NCI-H2227 treated with DMSO at 0.1 percent for 48 hours (cell line): ENCODE results near the gene SLC25A19.

Source experiments
- DNase-seq: peaks from one replicate; lab custom pipeline; 2025; lab: John Stamatoyannopoulos, UW

SLC25A19 gene

DNA sequence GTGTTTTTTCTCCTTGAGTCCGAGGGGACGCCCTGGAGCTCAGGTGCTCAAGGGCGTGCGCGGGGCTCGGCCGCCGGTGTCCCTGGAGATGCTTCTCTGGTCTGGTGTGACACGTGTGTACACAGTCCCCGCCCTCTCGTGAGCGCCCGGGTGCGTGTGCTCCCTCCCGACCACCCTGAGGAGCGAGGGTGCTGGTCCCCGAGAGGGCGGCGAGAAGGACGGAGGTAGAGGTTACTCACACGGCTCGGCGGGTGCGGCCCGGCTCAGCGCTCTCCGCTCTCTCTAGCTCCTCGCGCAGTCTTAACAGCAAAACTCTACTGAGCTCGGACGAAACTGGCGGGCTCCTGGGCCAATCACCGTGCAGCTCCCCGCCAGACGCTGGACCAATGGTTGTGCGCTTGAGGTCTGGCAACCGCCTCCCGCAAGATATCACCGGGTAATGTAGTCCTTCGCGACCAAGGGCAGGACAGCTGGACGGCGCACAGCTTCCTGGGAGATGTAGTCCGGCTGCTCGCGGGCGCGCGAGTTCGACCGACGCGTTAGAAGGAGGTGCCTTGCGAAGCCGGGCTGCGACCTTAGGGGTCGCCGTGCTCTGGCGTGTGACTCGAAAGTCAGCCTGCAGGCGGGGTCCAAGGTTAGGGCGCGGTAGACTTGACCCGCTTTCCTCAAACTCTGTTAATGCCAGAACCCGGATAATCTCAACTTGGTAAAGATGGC, at the start of gene SLC25A19:
TSS of gene SLC25A19 (minus strand) at position 319 of the 717 bp plus-strand sequence. CDS start 2,669 bp downstream, outside the sequence.
- DNase-seq: peak; percentile 97

DNA sequence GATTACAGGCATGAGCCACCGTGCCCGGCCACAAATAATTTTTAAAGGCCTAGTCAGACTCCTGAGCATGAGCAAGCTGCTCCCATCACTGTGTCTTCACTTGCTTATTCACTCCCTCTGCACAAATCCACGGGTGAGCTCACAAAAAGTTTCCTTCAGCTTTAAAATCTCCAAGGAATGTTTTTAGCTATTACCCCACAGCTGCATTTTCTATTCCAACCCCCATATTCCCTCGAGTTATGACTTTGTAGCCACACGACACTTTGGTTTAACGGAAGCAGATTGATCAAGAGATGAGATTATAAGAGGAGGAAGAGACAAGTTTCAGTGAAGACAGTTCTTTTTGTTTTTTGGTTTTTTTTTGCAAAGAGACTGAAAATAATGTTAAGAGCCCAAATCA, 49.1 kb upstream of the SLC25A19 start:
- DNase-seq: no peak

DNA sequence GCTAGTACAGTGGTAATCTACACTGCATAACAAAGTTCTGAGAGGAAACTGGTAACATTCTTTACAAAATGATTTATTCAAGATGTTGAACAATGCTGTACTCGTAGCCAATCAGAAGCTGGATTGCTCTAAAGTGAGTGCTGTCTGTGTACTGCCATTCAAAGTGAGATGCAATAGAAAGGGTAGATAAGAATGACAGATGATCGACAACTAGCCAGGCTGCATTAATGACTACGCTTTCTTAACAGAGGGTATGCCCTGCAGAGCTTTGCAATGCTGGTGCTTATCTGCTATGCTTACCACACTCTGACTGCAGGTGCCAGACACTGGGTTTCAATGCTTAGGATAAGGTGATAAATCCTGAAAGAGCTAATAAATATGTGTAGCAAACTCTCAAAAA, 46.1 kb upstream of the SLC25A19 start:
- DNase-seq: no peak

DNA sequence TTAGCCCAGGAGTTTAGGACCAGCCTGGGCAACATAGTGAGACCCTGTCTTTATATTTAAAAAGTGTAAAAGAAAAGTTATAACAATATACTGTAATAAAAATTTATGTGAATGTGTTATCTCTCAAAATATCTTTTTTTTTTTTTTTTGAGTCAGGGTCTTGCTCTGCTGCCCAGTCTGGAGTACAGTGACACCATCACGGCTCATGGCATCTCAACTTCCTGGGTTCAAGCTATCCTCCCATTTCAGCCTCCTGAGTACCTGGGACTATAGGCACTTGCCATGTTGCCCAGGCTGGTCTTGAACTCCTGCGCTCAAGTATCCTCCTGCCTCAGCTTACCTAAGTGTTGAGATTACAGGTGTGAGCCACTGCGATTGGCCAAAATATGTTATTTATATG, 45.5 kb upstream of the SLC25A19 start:
- DNase-seq: no peak

DNA sequence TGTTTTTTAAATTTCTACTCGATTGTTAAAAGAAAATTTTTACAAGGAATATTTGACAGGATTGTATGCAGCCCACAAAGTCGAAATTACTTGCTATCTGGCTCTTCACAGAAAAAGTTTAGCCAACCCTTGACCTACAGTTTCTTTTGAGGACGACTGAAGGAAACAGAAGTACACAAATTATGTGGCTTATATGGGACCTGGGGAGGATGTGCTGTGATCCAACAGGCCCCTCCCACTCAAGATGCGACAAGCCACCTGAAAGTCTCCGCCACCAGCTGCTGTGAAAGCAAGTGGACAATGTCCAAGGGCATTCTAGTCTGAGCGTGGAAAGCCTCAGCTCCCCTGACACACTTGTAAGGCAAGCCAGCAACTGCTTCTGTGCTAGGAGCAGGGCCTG, 42.4 kb upstream of the SLC25A19 start:
- DNase-seq: no peak

DNA sequence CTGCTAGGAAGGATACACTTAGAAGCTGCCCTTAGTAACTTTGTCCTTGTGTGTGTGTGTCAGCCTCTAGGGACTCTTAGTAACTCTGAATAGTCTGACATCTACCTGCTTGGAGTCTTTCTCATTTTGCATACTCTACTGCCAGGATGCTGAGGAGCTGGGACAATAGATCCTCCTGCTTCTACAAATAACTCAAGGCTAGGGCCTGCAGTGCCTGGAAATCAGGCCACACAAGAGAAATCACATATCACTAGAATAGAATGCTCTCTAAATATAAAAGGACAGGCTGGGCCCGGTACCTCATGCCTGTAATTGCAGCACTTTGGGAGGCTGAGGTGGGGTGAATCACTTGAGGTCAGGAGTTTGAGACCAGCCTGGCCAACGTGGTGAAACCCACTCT, 38.5 kb upstream of the SLC25A19 start:
- DNase-seq: no peak

DNA sequence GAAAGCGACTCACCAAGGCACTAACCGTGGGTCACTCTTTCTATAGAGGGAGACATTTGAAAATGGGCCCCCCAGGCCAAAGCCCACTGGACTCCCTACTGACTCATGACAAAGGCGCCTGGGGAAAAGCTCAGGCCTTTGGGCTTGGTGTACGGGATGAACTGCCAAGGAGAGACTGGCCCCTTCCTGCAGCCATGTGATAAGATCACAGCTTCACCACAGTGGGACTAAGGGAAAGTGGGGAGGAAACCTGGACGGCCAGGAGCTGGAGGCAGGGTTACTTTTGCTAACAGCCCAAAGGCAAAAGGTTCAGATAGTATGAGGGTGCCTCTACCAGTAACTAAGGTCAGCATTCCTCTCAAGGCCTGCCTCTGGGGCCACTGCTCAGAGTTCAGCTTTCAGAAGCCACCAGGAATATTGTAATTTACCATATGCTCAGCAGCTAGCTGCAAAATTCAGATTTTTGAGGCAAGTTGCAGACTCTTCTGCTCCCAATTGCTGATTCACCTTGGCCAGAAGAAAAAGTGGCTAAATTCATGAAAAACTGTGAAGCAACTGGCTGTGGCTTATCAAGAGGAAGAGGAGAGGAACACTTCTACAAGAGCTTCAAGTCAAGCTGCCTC, 37.1 kb upstream of the SLC25A19 start:
- DNase-seq: no peak

DNA sequence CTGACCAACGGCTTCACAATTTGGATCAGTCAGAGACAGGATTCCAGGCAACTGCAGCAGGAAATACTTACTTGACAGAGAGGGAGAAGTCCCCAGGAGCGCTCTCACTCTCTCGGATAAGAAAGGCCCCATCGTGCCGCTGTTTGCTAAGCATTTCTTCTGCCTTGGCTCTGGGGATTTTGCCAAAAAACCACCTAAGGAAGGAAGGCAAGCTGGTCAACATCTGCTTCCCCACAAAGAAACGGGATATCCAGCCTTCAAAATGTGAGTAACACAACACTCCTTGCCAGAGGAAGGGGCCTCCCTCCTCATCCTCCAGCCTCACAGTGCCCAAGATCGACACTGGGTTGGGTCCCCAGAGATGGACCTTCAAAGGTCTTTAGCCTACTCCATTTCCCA, 36.6 kb upstream of the SLC25A19 start:
- no peak for DNase-seq

DNA sequence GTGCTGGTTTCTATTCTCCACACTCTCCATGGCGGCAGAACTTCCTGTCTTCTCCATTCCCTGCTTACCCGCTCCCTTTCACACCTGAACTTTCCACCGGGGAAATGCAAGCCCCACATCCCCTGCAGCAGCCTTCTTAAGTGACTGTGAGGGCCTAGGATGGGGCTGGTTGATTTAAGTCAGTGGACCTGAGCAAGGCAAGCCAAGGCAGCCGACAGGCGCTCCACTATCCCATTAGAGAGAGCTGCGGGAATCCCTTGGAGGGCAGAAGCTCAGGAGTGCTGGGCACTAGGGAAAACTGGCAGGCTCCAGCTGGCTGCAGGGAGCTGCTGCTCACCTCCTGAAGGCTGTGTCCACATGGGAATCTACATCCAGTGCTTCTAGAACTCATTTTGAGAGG, 36.1 kb upstream of the SLC25A19 start:
- DNase-seq: no peak

DNA sequence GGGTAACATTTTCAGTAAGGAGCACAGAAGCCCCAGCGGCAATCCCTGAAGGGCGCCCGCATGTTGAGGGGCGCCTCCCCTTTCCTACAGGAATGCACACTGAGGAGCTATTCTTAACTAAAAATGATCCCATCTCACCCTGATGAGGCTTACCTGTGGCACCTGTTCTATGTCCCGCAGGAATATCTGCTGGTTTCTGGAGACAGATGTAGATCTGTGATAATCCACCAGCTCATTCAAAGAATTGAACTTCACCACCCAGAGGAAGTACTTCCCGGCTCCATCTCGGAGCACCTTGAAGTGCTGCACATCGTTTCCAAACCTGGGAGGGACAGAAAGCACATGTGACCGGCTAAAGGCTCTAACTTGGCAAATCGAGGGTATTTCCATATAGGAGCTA, 32.3 kb upstream of the SLC25A19 start:
- no peak for DNase-seq

DNA sequence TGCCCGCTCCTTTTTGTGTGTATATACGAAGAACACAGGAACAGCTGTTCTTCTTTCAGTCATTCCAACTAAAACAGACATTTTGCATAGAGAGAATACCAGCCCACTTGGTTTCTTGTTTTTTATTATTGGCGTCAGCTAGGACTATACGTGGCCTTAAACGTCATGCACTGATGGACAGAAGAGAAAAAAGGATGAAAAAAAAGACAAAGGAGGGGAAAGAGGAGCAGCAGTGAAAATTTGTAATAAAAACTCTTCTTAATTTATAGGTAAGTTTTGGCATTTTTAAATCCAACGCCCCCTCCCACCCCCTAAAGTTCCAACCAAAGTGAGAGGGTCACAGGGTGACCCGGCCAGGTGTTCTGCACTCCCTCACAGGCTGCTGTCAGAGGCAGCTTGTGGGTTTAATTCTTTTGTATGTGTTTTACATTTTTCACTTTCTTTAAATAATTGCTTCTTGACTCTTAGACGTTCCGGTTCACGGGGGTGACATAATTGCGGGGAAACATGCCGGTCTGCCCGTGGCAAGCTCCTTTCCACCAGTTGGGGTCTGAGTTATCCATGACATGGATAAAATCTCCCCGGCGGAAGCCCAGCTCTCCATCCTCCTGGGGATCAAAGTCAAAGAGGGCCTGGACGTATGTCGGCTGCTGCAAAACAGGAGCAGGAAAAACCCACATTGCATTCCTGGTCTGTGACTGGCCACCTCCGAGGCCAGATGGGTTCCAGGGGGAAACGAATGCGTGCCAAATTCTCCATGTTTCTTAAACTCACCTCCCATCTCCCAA, 30.9 kb upstream of the SLC25A19 start:
- DNase-seq: no peak

DNA sequence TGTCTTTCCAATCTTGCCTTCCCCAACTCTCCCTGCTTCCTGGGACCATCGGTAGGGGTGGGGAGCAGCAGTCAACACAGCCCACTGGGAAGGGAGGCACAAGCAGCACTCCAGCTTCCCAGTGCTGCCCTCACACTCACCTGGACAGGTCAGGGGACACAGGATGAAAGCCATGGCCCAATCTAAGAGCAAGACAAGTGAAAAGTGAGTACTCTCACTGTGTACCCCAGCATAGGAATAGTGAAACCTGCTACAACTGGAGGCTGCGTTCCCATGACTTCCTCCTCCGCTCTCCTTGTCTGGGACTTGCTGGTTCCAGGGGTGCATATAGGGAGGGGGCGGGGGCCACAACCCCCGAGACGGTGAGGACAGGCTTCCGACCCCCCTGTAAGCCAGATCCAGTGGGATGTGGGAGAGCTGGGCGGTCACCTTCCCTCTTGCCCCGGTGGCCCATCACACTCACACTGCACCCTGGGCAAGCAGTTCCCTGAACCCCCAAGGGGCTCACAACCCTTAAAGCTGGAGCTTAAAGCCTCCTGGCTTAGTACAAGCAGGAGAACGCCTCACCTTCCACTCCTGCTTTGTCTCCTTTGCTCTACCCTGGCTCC, 29.5 kb upstream of the SLC25A19 start:
- DNase-seq: no peak

DNA sequence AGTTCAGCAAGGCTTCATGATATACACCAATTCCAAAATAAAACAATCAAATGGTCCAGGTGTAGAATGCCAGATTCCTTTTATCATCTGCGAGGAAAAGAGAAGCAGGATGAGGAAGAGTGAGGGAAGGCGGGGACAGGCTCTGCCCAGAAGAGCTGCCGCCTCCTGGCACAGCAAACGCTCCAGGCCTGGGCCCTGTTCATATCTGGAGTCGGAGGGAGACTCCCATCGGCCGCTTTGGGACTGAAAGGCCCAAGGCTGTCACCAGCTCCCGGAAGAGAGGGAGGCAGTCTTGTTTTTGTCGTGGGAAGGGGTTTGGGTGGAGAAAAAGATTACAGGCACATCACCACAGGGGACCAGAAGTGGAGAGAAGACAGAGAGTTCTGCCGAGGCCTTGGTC, 29.0 kb upstream of the SLC25A19 start:
- DNase-seq: no peak

DNA sequence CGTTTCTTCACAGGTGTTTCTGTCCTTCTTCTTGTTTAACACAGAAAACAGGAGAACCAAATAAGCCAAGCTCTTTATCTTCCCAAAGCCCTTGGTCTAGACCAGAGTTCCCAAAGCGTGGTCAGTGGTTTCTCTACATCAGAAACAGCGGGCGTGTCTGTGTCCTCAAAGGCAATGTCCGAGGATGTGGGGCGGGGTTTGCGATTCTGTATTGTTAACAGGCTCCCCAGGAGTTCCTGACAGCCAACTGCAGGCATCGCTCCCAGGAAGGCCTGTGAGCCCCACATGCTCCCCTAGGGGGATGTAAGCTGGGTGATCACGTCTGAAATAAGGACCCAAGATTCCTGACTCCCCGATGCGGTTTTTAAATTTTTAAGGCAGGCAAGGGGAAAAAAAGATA, 28.4 kb upstream of the SLC25A19 start:
- DNase-seq: peak; percentile 29

DNA sequence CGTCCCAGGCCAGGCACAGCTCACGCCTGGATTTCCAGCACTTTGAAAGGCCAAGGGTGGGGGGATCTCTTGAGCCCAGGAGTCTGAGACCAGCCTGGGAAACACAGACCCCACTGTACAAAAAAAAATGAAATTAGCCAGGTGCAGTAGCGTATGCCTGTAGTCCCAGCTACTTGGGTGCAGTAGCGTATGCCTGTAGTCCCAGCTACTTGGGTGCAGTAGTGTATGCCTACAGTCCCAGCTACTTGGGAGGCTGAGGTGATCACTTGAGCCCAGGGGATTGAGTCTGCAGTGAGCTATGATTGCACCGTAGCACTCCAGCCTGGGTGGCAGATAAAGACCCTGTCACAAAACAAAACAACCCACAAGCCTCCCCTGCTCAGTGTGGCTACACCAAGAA, 27.0 kb upstream of the SLC25A19 start:
- DNase-seq: no peak

DNA sequence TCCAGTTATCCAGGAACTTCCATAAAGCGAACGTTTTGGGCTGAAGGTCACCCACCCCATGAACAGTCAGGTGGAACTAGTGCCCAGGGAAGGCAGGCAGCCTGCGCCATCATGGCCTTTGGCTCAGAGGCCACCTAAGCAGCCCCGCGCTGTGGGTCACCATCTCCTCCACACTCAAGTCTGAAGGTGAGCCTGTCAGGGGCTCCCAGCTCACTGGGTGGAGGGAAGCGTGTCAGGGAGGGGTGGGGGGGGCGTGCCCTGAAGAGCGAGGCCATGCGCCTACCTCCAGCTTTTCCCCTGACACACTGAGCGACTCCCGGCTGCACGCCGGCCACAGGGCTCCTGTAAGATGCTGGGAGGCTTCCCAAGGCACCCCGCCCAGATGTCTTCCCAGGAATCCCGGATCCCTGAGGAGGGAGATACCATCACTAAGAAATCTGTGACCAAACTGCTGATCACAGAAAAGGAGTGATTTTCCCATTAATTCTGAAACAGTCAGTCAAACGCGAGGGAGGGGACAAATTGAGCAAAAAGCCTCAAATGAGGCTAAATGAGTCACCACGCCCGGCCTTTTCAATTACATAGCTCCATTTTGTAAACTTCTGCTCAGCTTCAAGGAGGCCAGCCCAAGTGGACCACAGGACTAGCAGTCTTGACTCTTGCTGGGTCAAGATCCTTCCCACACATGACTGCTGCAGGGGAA, 26.5 kb upstream of the SLC25A19 start:
- DNase-seq: no peak

DNA sequence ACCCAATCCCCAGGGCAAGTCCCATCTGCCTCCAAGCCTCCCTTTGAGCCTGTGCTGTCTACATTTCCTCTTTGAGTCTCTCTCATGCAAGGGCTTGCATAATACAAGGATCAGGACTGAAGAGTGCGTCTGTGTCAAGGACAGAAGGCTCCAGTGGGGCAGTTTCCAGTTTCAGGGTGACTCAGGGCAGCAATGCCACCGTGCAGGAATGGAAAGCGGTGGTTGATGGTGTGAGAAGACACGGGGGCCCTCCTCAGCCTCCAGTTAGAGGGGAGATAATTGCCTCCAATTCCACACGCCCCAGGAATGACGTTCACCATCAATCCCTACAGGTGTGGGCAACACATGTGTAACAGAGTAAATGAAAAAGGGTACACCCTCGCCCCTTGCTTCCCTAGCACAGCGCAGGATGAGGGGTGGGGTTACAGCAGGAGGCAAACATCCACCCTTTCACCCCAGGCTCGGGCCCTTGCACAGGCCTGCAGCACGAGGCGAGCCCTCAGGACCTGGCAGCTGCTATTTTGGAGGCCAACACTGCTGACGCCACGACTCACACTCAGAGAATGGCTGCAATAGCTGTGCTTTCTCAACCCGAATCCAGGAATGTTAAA, 24.8 kb upstream of the SLC25A19 start:
- DNase-seq: no peak

DNA sequence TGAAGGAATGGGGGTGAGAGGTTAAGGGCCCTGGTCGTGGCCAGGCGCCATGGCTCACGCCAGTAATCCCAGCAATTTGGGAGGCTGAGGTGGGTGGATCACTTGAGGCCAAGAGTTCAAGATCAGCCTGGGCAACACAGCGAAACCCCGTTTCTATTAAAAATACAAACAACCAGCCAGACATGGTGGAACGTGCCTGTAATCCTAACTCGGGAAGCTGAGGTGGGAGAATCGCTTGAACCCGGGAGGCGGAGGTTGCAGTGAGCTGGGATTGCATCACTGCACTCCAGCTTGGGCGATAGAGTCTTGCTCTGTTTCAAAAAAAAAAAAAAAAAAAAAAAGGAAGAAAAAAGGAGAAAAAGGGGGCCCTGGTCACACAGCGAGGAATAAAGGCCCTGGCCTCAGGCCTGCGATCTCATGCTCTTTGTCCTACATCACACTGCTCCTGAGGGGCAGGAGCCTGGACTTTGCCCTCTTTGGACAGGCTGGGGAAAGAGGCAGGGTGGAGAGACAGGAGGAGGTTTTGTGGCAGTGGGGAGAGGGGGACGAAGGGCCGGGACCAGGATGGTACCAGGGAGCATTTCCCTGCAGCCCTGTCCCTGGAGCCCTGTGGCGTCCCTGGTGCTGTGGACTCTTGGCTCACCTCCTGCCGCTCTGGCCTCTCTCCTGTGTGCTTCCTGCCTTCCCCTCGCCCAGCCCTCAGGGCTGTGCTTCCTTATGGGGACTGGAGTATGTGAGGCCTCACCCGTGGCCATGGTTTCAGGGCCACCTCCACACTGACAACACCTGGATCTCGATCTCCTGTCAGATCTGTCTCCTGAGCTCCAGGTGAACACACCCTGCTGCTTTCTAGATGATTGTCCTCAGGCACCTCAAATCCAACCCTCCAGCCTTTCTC, 19.7 kb upstream of the SLC25A19 start:
- DNase-seq: no peak

DNA sequence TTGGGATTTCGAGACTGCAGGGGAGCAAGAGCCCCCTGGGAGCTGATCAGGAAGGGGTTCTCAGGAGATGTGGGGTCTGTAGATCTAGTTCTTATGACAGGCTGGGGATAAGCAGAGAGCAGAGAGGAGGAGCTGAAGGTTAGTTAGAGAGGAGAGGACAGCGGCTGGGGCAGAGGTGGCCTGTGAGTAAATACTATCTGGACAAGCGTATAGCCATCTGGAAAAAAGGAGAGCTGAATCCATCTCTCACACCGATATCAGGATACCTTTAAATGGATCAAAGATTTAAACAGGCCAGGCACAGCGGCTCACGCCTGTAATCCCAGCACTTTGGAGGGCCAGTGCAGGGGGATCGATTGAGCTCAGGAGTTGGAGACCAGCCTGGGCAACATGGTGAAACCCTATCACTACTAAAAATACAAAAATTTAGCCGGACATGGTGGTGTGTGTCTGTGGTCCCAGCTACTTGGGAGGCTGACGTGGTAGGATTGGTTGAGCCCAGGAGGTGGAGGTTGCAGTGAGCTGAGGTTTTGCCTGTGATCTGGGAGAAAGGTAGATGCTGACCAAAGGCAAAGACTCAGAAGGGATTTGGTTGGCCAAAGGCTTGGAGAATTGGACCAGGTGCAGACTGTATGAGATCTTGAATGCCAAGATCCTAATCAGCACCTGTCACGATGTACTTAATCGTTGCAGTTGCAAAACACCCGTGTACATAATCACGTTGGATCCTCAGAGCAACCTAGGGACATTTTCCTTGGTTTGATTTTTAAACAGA, 18.9 kb upstream of the SLC25A19 start:
- no peak for DNase-seq
